ENCODE results near the gene SYT1.

The SYT1 gene

DNA sequence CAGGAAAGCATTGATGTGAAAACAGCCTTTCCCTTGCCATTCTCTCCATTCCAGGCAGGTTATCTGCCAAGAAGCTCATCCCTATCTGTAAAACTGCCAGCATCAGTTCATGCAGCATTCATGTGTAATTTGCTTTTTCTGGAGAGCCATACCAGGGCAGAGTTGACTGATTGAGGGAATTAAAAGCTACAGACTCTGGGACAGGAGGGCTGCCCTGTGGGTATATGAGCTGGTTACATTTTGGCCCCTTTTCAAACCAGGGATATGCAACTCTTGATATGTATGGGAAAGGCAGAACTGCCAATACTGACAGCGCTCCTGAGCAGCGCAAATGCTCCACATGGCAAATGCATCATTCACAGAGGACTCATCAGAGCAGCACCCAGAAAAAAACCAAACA is 53.7 kb downstream of the SYT1 start:
- H3K4me3 ChIP-seq (ENCODE audit: low read depth, low read length), result no peak overlapping the region
- TF ChIP-seq MAX (IDR thresholded peaks at IDR 0.05; ENCODE audit: low read depth, low read length) (no peak), POLR2A (IDR thresholded peaks at IDR 0.05; ENCODE audit: extremely low read depth, insufficient read length) (no peak), MYC (IDR thresholded peaks at IDR 0.05; ENCODE audit: low read depth, low read length) (no peak)
- TF ChIP-seq, protein P1, sequence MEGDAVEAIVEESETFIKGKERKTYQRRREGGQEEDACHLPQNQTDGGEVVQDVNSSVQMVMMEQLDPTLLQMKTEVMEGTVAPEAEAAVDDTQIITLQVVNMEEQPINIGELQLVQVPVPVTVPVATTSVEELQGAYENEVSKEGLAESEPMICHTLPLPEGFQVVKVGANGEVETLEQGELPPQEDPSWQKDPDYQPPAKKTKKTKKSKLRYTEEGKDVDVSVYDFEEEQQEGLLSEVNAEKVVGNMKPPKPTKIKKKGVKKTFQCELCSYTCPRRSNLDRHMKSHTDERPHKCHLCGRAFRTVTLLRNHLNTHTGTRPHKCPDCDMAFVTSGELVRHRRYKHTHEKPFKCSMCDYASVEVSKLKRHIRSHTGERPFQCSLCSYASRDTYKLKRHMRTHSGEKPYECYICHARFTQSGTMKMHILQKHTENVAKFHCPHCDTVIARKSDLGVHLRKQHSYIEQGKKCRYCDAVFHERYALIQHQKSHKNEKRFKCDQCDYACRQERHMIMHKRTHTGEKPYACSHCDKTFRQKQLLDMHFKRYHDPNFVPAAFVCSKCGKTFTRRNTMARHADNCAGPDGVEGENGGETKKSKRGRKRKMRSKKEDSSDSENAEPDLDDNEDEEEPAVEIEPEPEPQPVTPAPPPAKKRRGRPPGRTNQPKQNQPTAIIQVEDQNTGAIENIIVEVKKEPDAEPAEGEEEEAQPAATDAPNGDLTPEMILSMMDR (IDR thresholded peaks at IDR 0.05; ENCODE audit: low read depth, low read length), result no peak
- no peak for DNase-seq (ENCODE audit: low read depth)

DNA sequence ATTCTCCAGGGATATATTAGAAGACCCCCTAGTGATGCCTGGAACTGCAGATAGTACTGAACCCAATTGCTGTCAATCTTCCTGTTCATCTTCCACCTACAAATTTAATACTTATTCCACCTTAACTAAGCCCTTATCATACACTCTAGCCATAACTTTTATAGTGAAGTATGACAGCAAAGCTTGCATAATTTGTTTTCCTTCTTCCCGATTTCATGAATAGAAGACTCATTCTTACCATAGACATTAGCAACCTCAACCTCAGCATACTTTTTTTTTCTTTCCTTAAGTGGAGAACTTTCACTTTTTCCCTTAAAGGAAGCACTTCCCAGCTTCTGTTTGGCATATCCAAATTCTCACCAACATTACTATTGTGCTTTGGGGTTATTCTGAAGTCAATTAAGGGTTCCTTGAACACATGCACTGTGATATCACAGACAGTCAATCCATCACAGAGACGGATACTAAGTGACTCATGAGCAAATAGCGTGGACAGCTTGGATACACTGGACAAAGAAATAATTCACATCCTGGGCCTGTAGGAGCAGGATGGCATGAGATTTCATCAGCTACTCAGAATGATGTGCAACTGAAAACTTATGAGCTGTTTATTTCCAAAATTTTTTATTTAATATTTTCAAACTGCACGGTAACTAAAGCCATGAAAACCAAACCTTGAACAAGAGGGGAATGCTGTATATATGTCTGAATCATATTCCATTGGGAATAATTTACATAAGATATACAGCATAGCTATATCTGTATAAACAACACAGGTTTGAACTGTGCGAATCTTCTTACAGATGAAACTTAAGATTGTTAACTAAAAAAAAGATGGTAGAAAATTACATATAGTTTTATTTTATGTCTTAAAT is 63.9 kb downstream of the SYT1 start:
- no peak overlapping the region for H3K4me3 ChIP-seq (ENCODE audit: low read depth, low read length)
- no peak for TF ChIP-seq MYC (IDR thresholded peaks at IDR 0.05; ENCODE audit: low read depth, low read length)
- TF ChIP-seq POLR2A (IDR thresholded peaks at IDR 0.05; ENCODE audit: extremely low read depth, insufficient read length), result no peak
- TF ChIP-seq, protein P1 (IDR thresholded peaks at IDR 0.05; ENCODE audit: low read depth, low read length), result no peak
- TF ChIP-seq MAX (IDR thresholded peaks at IDR 0.05; ENCODE audit: low read depth, low read length), result no peak
- no peak for DNase-seq (ENCODE audit: low read depth)

DNA sequence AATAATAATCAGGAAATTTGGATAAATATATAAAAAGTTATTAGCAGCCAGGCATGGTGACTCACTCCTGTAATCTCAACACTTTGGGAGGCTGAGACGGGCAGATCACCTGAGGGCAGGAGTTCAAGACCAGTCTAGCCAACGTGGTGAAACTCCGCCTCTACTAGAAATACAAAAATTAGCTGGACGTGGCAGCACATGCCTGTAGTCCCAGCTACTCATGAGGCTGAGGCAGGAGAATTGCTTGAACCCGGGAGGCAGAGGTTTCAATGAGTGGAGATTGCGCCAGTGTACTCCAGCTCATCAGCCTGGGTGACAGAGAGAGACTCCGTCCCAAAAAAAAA is 64.5 kb downstream of the SYT1 start:
- no peak for DNase-seq (ENCODE audit: low read depth)
- TF ChIP-seq POLR2A (IDR thresholded peaks at IDR 0.05; ENCODE audit: extremely low read depth, insufficient read length) (no peak), MAX (IDR thresholded peaks at IDR 0.05; ENCODE audit: low read depth, low read length) (no peak), MYC (IDR thresholded peaks at IDR 0.05; ENCODE audit: low read depth, low read length) (no peak)
- TF ChIP-seq, protein P1 (IDR thresholded peaks at IDR 0.05; ENCODE audit: low read depth, low read length), result no peak
- H3K4me3 ChIP-seq (ENCODE audit: low read depth, low read length), result no peak overlapping the region

- H3K4me3 ChIP-seq (ENCODE audit: low read depth, low read length), result no peak overlapping the region
- DNase-seq (ENCODE audit: low read depth), result no peak
- TF ChIP-seq, protein P1 (IDR thresholded peaks at IDR 0.05; ENCODE audit: low read depth, low read length), result no peak
- TF ChIP-seq MYC (IDR thresholded peaks at IDR 0.05; ENCODE audit: low read depth, low read length), result no peak
- no peak for TF ChIP-seq MAX (IDR thresholded peaks at IDR 0.05; ENCODE audit: low read depth, low read length)
- TF ChIP-seq POLR2A (IDR thresholded peaks at IDR 0.05; ENCODE audit: extremely low read depth, insufficient read length), result no peak
Observed at GRCh38 chr12:78931466-78931990, 67.0 kb downstream of the SYT1 start.

- no peak for DNase-seq (ENCODE audit: low read depth)
- TF ChIP-seq POLR2A (IDR thresholded peaks at IDR 0.05; ENCODE audit: extremely low read depth, insufficient read length), result no peak
- H3K4me3 ChIP-seq (ENCODE audit: low read depth, low read length), result no peak overlapping the region
Observed at GRCh38 chr12:78933014-78933413, 68.4 kb downstream of the SYT1 start.

- no peak overlapping the region for H3K4me3 ChIP-seq (ENCODE audit: low read depth, low read length)
- no peak for DNase-seq (ENCODE audit: low read depth)
- TF ChIP-seq, protein P1 (IDR thresholded peaks at IDR 0.05; ENCODE audit: low read depth, low read length), result no peak
- TF ChIP-seq MYC (IDR thresholded peaks at IDR 0.05; ENCODE audit: low read depth, low read length) (no peak), POLR2A (IDR thresholded peaks at IDR 0.05; ENCODE audit: extremely low read depth, insufficient read length) (no peak), MAX (IDR thresholded peaks at IDR 0.05; ENCODE audit: low read depth, low read length) (no peak)
Observed at GRCh38 chr12:78938341-78939084, 73.9 kb downstream of the SYT1 start.
